GM12891 (cell line): ENCODE data around the gene ADAMTSL1.

Source experiments
- PAX5 ChIP-seq: IDR thresholded peaks from 2 replicates; pipeline ENCODE4 v1.6.1; 2011; ENCODE audit warnings: low read length, moderate library complexity, mild to moderate bottlenecking; ENCODE audit not compliant: insufficient read depth, severe bottlenecking
- POLR2A ChIP-seq: IDR thresholded peaks from 2 replicates; pipeline ENCODE4 v1.6.1; 2011; ENCODE audit warnings: low read depth, low read length, control low read depth
- POLR2AphosphoS5 ChIP-seq: IDR thresholded peaks from 2 replicates; pipeline ENCODE4 v1.6.1; 2011; ENCODE audit warnings: low read depth, low read length, control low read depth
- TAF1 ChIP-seq: IDR thresholded peaks from 2 replicates; pipeline ENCODE4 v1.6.1; 2011; ENCODE audit warnings: low read depth, low read length, control low read depth

- no peak for TF ChIP-seq TAF1
- TF ChIP-seq POLR2A: no peak
- no peak for TF ChIP-seq POLR2AphosphoS5
- no peak for TF ChIP-seq PAX5
These were observed 225.0 kb downstream of the ADAMTSL1 start for GRCh38 chr9:18698992-18699391.
